GM18519 (cell line): ENCODE measurements around the gene METRN.
"Not testable (repeated sequence)": the region's sequence is repeated elsewhere in the genome, so short reads cannot be mapped to it uniquely, and the experiment has no call there.

Experiments used
- ATAC-seq: cut with Tn5 transposase; IDR thresholded peaks from one replicate; pipeline ENCODE4 v1.9.1; 2021; ENCODE audit warnings: mild to moderate bottlenecking, moderate library complexity; ENCODE audit not compliant: unreplicated experiment, low FRiP score

Gene METRN

DNA sequence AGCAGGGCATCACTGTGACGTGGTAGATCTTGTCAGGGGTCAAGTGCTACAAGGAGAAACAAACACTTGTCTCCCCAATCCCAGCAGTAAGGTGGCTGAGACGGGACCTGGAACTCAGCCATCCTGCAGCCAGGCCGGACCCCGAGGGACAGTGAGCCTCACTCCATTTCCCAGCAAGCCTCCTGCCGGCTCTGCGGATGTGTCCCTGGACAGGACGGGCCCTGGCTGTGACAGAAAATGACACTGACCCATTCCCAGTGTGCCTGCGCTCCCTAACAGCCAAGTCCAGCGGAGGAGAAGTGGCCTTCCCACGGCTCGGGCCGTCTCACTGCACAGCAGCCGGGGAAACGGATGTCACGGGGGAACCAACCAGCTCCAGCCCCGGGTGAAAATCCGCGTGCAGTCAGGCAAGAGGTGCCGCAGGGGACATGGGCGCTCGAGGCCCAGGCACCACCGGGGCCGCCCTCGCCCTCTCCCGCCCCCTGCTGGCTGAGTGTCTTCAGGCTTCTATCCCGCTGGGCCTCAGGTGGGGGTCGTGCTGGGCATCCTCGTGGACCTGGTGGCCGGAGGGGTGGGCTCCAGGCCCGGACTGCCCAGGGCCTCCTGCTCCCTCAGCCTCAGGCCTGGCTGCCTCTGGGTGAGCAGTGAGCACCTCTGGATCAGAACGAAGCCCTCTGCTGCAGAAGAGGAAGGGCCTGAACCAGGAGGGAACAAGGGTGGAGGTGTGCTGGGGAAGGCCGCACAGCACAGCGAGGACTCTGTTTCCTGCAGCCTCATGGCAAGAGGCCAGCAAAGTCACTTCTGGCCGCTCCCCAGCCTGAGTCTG, 18.7 kb downstream of the METRN start:
- no peak for ATAC-seq

DNA sequence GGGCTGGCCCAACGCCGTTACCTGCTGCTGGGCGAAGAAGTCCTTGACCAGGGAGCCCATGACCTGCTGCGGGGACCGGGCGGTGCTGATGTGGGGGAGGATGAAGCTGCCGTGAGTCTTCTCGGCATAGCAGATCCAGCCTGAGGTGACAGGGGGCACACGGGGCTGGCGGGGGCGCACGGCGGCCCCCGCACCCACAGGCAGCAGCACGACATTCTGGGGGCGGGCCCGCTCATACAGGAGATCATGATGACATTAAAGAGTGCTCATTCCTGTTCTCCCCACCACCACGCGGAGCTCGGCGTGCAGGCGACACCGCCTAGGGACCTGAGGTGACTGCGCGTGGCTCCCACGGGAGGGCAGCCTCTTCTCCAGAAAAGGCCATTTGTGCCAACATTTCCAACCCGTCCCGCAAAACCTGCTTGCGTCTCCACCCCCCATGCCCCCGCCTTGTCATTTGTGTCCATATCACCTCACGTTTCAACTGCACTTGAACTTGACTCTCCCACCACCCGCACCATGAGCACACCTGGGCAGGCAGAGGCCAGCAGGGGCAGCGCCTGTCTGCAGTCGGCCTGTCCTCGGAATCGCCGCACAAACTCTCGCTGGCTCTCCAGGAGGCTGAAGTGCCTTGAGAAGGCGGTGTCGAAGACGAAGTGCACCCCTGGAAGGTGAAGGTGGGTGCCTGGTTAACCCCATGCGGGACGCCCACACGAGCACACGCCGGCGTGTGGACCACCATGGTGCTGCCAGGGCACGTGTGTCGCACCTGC, 19.5 kb downstream of the METRN start:
- ATAC-seq = no peak

DNA sequence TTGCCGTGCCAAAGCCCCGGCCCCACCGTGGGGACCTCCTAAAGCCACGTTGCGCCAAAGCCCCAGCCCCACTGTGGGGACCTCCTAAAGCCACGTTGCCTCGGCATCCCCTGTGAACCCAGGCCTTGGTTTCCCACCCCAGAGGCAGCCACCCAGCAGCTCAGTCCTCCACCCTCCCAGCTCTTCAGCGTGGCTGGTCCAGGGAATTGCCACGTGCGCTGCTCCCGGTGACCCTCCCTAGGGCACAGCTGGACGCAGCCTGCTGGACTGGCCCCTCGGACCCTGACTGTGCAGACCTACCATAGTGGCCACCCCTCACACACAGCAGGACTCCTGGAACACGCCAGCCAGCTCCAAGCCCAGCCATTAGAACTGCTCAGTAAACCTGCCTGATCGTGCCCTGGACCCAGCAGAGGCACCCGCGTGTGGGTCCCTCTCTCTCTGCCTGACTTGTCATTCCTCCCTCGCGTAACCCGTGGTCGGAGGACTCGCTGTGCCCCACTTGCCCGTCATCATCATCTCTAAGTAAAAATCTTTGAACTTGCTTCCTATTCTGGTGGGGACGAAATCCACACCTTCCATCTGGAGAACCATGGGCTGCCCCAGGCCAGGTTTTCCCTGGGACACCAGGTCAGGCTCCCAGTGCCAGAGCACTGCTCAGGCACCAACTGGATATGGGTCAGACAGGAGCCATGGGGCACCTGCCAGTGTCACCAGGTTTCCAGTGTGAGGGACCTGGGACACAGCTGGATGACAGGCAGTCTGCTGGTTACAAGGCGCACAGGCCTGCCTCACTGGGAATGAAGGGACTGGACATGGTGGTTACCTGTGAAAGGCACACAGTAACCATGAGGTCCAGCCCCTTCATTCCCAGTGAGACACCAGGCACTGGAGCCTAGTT, 20.3 kb downstream of the METRN start:
- ATAC-seq = no peak

DNA sequence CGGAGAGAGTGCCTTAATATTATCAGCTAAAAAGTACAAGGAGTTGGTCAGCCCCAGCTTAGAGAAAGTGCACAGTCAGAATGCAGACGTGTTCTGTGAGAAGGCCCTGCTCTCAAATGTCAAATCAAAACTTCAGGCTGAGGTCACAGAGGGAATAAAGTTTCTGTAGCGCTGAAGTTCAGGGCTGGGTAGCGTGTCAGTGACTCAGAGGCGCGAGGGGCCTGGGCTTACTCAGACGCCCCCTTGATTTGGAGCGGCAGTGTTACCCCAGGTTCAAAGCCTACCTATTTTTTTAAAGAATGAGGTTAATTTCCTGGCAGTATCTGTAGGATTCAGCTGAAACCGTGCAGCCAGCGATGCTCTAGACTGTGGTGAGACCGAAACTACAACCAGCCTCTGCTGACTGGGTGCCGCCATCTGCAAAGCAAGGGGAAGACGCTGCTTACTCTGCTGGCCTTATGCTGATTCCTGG, 21.1 kb downstream of the METRN start:
- no peak for ATAC-seq

DNA sequence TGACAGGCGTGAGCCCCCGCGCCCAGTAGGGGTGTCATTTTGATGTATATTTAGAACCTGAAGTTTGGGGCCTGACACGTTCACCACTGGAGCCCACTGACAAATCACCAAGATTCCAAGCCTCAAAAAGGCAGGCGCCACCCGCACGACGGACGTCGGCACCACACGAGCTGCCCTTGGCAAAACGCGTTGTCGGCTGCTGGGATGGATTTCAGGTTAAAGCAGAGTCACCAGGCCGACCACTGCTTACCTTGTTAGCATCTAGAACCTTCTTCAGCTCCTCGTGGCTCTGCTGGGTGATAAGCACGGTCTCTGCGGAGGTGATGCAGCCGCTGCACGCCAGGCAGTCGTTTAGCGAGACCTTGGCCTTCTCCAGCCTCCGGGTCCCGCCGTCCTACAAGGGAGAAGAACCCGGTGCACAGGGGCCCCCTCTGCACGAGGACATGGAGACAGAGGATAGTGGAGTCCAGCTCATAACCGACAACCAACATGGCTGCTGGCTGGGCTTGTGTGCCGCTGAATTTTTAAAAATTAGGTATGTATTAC, 22.1 kb downstream of the METRN start:
- ATAC-seq = no peak

DNA sequence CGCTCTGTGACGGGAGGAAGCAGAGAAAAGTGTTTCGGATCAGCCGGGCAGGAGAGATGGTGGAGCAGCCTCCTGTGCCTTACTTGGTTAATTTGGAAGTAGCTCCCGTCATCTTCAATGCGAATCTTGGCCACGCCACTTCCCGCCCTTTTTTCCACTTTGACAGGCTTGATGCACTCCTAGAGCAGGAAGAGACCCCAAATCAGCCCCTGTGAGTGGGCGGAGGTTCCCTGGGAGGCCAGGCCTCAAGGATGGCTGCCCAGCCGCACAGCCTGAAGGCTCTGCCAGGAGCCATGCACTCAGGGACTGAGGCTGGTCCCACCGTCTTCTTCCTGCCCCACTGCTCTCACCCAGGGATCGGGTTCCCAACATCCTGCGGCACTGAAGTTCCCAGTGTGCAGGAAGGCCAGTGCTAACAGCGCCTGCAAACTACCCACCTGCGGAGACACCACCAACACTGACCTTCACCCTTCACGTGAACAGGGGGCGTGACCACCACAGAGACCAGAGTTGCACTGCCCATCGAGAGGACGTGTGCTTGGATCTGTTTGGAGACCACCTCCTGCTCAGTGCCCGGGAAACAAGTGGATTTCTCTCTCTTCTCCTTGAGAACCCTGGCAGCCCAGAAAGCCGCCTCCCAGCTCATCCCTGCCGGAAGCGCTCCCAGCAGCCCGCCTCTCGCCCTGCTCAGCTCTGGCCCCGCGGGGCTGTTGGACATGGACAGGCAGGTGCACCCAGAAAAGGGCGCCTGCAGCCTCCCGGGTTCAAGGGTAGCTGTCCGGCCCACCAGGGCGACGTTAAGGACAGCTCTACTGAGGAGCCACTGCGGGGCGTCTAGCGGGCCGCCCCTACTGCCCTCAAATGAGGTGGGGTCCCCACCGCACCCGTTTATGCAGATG, 24.9 kb downstream of the METRN start:
- ATAC-seq = no peak

DNA sequence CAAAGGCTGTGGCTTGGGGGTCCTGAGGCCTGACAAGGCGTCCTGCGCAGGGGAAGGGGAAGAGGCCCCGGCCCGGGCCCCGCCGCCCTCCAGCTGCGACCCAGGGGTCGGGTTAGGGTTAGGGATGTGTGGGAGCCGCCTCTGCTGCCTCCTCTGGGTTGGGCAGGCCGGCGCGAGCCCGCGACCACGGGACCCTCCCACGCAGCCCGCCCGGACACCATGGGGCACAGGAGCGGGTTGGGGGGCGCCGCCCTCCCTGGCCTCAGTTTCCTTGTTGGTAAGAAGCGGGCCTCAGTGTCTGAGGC, 25.5 kb downstream of the METRN start:
- ATAC-seq = no peak

DNA sequence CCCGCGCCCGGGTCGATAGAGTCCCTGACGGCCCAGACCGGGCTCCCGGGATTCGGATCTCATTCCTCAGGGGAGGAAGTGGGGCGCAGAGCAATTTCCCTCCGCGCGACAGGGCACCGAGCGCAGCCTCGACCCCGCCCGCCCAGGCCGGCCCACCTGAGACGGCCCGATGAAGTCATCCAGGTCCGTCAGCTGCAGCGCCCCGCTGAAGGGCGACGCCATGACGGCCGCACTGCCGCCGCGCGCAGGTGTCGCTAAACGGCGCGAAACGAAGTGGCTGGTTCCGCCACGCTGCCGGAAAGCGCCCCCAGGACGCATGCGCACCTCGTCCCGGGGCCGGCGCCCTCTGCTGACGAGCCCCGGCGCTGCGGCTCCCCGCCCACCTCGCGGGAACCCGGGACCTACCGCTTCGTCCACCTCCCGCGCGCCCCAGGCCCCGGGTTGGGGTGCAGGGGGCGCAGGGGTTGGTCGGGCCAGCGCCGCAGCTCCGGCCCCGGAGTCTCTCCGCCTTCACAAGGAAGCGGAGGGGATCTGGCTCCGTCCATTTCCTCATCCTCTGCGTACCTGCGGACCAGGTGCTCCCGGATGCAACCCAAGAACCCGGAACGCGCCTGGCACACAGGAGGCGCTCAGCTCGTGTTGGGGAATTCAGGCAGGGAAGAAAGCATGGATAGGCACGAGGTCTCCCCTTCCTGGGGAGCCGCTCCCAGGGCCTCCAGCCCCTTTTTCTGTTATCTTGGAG, 26.0 kb downstream of the METRN start, which contains the start of gene CIAO3:
Gene CIAO3 (minus strand): TSS at position 234 of the 742 bp plus-strand sequence. CDS start 12 bp downstream, at position 222.
- ATAC-seq = no peak

DNA sequence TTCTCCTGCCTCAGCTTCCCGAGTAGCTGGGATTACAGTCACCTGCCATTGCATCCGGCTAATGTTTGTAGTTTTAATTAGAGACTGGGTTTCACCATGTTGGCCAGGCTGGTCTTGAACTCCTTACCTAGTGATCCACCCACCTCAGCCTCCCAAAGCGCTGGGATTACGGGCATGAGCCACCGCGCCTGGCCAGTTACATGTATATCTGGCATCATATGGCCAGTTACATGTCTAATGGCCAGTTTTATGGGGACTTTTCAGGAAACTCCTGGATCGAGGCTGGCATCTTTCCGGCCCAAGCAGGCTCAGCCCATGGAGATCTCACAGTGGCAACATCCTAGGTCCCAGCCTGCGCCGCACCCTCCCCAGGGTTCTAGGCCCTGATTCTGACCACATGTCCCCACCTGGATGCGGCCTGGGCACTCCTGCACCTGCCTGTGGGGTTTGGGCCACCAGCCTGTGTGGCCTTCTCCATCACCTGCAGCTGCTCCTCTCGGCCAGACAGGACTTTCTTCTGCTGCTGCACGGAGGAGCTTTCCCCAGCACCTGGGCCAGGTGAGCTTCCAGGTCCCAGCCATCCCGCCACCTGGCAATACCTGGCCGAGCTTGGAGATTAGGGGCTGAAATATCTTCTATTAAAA, 27.2 kb downstream of the METRN start:
- no peak for ATAC-seq

DNA sequence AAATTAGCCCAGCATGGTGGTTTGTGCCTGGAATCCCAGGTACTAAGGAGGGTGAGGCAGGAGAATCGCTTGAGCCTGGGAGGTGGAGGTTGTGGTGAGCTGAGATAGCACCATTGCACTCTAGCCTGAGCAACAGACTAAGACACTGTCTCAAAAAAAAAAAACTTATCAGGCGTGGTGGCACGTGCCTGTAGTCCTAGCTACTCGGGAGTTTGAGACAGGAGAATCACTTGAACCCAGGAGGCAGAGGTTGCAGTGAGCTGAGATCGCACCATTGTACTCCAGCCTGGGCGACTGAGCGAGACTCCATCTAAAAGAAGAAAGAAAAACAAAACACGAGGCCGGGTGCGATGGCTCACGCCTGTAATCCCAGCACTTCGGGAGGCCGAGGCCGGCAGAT, 28.0 kb downstream of the METRN start:
- ATAC-seq = not testable (repeated sequence)

DNA sequence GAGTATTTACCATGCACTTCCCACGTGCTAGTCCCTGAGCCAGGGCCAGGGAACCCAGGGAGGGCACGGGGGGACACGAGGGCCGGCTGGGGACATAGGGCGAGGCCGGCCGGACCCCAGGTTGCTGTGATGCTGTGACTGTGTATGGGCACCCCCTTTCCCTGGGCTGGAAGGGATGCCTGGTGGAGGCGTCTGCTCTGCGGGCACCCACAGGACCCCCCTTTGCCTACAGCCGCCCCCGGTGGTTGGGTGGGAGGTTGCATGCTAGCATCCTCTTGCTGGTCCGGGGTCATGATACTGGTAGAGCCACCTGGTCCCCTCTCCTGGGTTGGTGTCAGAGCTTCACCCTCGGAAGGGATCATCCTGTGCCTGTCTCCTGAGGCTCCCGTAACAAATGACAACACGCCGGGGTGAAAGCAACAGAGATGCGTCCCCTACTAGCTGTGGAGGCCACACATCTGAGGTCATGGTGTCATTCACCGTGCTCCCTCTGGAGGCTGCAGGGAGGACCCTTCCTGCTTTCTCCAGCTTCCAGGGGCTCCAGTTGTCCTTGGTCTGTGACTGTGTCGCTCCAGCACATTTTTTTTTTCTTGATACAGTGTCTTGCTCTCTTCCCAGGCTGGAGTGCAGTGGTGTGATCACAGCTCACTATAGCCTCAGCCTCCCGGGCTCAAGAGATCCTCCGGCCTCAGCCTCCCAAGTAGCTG, 29.0 kb downstream of the METRN start:
- ATAC-seq = no peak

DNA sequence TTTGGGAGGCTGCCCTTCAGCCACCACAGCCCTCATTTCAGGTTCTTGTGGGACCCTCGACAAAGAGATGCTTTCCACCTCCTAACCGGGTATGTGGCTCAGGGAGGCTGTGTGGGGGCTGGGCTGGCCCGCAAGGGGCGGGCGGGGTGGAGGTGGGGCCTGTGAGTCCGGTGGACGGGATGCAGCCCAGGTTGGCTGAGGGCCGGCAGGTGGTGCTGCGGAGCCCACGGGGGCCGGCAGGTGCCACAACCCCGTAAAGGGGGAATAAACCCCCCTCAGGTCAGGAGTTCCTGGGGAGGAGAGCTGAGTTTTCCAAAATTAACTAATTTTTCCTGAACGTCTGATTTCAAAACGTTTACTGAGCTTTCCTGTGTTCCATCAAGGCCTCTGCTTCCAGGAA, 30.8 kb downstream of the METRN start:
- ATAC-seq = no peak

DNA sequence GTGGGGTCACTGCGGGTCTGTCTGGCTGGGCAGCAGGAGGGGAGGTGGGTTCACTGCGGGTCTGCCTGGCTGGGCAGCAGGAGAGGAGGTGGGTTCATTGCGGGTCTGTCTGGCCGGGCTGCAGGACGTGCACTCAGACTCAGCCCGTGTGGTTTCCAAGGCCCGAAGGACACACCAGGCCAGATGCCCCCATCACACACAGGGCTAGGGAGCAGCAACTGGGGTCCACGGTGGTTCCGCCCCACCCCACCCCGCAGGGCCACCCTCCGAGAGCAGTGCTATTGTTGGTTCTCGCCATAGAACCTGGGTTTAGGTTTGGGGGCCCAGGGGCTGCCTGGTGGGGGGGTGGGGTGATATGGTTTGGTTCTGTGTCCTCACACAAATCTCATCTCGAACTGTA, 31.7 kb downstream of the METRN start:
- ATAC-seq = no peak

DNA sequence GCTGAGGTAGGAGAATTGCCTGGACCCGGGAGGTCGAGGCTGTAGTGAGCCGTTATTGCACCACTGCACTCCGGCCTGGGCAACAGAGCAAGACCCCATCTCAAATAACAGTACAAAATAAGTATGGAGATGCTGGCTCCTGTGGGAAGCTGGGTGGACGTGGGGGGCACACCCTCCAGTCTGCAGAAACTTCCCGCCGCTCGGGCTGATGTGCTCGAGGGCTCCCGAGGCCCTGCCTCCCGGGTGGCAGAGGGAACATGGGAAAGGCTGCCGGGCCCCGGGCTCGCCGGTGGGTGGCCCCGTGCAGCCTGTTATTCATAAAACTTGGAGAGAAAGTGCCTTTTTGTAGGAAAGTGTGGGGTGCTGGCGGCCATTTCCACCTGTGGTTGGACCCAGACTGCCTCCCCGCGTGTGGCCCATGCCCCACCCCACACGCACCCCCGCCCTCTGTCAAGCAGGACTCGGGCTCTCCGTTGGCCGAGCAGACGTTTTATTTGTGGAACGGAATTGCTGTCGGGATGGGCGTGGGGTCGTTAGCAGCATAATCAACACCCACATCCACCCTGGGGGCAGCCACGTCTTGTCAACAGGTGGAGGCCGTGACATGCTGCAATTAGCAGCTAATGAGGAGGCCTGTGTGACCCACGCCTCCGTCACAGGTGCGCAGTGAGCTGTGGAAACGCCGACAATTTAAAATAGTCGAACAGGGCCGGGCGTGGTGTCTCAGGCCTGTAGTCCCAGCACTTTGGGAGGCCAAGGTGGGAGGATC, 33.2 kb downstream of the METRN start:
- ATAC-seq = no peak

DNA sequence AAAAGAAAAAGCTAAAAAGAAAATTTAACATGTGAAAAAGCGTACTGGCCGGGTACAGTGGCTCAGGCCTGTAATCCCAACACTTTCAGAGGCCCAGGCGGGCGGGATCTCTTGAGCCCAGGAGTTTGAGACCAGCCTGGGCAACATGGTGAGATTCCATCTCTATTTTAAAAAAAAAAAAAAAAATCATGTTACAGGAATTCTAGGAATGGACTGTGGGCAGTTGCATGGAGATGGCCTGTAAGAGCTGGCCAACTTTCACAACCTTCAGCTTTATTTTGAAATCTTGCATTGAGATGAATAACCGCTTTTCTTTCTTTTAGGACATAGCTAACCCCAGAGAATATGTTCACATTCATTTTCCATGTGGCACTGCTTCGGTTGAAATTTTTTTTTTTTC, 34.1 kb downstream of the METRN start:
- no peak for ATAC-seq

DNA sequence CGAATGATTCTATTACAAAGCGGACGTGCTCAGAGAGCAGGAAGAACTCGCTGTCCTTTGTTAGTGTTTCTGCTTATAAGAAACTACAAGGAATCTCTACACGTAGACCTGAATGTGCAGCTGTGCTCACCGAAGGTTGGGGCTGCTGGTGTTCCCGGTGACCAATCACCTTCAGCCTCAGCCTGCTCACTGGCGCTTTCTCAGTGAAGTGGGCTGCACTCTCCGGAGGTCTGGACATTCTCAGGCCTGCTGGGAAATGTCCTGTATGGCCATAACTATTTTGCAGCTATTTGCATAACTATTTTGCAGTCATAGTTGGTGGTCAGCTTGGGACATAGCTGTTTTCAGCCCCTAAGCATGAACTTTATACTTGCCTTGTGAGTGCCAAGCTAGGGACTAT, 35.6 kb downstream of the METRN start:
- ATAC-seq = no peak
